G401 (cell line): ENCODE data around the gene CDH23. TPM values are rescaled to one million over a fixed set of nuclear protein-coding genes. Genes with fewer than 3 reads are reported as not detected.

Experiments used
- DNase-seq: peaks from one replicate; pipeline ENCODE4 v3.0.0-alpha.2; 2015; ENCODE audit warnings: low spot score
- in situ Hi-C: cut with HindIII; loops from 2 replicates; pipeline ENCODE4 v1.10.0; 2016; ENCODE audit warnings: low sequenced_read_pairs, mixed read lengths
- total RNA-seq: library from RNA; depleted of rRNA; stranded (reverse); fragments of >200 nt; shearing (Covaris generic); gene quantifications from 2 replicates; pipeline ENCODE4 v1.2.3, GENCODE V29; 2014

The CDH23 gene
- total RNA-seq, 1 experiment from 2014 or later = 5.9 TPM

DNA sequence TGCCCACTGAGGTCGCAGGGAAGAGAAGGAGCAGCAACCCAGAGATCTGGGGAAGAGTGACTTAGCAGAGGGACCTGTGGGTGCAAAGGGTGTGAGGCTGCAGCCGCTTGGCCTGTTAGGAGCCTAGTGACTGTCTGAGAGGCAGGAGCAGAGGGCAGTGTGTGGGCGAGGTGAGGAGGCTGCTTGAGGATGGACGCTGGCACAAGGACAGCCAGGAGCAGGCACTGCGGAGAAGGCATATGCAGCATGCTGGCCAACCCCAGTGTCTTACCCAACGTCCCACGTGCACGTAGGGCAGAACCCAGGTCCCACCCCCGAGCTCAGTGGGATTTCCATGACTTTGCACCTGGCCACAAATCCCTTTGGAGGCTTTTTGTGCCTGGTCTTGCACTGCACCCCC lies 268.7 kb downstream of the CDH23 start:
- peak; percentile 78 for DNase-seq
- in situ Hi-C loops = no loop called here

DNA sequence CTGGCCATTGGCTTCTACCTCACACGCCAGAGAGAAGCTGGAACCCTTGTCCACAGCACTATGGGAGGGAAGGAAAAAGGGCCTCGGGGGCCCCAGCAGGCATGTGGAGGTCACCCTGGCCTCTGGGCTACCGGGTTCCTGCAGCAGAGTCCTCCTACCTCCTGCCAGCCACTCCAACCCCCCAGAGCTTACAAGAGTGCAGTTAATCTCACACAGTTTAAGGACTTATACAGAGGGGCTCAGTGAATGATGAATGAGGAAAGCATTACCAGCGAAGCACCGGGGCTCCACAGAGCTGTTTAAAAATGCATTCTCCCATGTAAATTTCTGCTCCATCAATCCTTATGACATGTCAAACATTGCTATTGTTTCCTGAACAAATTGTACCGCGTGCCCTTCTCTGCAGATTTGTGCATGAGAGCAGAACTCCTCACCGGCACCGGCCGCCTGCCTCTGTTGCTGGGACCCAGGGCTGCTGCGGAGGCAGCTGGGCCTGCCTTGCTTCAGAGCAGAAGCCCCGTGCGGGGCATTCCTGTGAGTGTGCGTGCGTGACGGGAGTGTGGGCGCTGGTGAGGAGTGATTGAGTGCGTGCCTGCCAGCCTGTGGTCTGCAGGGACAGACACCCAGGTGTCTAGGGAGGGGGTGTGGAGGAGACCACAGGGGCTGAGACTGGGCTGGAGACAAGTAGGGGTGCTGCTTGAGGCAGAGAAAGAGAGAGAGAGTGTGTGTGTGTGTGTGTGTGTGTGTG lies 270.1 kb downstream of the CDH23 start:
- in situ Hi-C loops = no loop called here

DNA sequence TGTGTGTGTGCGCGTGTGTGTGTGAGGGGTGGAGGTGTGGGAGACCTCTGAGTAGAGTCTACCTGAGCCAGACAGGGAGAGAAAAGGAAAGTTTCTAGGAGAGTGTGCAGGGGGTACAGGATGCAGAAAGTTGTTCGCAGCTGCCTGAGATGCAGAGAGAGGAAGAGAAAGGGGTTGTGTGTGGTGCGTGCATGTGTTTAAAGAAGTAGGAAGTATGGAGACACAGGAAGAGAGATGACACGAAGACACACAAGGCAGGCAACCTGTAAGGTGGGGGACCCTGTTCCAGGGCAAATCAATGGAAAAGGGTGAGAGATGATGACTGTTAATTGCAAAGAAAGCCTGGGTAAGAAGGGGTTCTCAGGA lies 270.6 kb downstream of the CDH23 start:
- in situ Hi-C loops = no loop called here
- DNase-seq = no peak

More for the DNA sequence above, 270.1 kb downstream of the CDH23 start:
- DNase-seq = no peak

DNA sequence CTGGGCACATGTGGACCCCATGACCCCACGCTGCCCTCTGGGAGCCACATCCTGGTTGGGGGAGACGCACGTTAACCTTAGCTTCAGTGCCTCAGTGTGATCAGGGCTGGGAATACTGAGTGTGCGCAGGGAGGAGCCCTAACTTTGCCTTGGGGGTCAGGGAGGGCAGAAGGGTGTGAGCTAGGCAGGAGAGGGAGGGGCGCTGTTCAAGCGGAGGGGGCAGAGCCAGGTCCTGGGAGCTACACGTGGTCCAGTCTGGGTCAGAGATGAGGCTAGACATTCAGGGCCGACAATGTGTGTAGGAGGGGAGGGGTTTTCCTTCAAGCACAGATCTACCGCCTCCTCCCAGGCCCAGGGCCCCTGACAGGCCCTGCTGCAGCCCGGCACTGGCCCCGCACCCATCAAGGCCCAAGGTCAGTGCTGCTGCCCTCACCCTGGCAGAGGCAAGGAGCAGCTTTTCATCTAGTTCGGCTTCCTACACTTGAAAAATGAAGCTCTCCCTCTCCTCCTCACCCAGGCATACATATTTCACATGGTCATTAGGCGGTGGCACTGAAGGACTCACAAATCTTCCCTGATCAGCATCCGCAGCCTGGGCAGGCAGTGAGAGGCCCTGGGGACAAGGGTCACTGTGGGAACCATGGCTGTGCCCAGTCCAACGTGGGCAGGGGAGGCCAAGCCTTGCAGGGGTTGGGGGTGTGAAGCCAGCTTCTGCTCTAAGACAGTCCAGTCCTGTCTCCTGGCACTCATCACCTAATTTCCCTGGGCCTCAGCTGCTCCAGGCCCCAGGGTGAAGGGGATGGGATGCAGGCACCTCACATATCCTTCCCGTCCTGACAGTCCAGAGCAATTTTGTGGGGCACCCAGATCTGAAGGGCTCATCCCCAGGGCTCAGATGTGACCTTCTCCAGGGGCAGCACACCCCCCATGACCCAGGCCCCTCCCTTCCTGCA lies 275.6 kb downstream of the CDH23 start:
- no peak for DNase-seq
- in situ Hi-C loops = no loop called here

DNA sequence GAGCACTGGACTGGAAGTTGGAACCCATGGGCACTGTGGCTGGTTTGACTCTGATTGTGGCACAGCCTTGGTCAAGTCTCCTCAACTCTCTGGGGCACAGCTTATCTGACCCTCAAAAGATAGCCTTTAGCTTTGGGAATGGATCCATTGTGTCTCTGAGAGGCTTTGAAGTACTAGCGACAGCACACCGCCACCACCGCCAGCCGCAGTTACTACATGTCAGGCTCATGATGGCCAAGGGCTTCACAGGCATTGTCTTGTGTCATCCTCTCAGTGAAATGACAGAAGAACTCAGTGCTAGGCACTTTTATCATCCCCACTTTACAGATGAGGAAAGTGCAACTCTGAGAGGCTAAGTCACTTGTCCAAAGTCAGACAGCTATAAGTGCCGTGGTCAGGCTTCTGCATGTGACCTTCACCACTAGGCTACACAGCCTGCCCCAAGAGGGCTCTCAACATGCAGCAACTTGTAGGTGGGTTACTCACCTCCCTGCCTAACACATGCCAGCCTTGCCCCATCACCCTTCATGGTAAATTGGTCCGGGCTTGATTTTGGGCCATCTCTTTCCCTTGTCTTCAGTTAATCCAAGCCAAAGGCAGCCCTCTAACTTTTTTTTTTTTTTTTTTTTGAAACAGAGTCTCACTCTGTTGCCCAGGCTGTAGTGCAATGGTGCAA lies 278.7 kb downstream of the CDH23 start:
- in situ Hi-C loops = no loop called here
- no peak for DNase-seq

DNA sequence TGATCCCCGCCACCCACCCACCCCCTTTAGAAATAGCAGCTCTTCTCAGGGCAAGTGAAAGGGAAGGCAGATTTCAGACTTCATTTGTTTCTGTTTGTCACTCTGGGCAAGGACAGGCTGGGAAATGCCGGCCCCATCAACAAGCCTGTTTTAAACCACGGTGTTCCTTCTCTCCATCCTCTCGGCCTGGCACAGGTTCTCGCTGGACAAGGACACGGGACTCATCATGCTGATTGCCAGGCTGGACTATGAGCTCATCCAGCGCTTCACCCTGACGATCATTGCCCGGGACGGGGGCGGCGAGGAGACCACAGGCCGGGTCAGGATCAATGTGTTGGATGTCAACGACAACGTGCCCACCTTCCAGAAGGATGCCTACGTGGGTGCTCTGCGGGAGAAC lies 280.5 kb downstream of the CDH23 start:
- in situ Hi-C loops = no loop called here
- peak; percentile 75 for DNase-seq

DNA sequence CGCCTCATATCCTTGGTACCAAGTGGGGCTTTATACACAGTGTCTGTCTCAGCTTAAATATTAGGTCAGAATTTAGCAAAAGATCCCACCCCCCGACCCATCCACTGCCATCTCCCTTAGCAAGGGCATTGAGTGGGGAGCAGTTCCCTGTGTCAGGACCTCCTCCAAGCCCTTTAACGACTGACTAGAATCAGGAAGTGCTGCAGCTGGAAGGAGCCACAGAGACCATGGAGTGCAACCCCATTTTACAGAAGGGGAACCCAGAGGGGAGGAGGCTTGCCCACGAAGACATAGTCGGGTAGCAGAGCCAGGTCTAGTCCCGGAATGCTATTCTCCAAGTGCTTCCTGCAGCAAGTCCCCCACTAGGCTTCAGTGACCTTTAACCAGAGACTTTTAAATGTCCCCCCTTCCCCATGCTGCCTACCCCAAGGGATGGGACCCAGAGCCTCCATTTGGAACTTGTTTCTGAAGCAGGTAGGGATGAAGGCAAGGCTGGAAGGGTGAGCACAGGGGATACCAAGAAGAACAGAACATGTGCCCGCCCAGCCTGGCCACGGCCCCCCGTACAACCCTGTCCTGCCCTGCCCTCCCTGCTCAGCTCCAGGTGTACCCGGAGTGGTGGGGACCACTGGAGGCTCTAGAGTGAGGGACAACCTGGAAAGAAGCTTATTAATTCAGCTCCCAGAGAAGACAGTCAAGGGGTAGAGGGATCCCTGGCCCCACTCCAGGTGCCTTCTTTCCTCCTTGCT lies 281.5 kb downstream of the CDH23 start:
- no peak for DNase-seq
- in situ Hi-C loops = no loop called here

DNA sequence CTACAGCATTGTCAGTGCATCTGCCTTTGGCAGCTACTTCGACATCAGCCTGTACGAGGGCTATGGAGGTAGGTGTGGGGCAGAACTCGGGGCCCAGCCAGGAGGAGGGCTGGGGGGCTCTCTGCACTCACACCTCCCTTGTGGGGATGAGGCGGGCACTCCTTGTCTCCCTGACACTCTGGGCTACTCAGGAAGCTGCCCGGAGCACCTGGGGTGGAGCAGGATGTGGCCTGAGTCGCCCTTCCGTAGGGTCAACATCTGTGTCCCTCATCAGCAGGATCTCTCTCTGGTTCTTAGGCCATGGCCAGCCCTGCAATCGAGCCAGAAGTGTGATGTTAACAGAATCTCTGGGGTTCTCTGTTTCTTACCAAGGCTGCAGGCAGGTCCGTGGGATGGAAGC lies 282.7 kb downstream of the CDH23 start:
- in situ Hi-C loops = no loop called here

DNA sequence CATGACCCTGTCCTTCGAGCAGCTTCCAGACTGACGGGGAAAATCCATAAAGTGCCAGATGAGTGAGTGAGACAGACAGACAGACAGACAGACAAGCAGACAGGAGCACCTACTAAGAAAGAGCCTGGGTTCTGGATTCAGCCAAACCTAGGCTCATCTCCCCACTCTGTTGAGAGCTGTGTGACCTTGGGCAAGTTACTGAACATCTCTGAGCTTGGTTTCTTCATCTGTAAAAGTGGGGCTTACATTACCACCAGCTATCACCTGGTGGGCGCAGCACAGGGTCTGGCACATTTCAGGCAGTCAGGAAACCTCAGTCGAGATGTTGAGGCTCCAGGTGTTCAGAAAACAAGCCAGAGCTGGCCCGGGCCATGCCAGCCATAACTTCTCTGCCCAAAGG lies 285.3 kb downstream of the CDH23 start:
- in situ Hi-C loops = no loop called here
- DNase-seq = no peak

More for the DNA sequence above, 282.7 kb downstream of the CDH23 start:
- DNase-seq = no peak

DNA sequence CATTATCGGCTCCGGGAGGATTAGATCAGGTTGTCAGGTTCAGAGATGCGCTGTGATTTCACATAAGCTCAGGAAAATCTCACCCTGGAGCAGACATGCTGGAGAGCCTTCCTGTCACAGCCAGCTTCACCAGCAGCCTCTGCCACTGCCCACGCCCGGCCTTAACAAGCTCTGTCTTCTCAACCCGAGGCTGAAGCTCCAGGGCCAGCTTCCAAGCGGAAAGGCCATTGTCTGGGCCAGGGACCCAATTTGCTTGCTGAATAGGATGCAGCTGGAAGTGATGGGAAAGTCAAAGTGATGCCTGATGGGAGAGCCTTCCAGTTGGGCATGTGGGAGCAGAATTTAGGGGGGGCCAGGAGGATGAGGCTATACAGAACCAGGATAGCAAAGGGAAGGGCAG lies 286.6 kb downstream of the CDH23 start:
- in situ Hi-C loops = no loop called here
- DNase-seq = no peak

DNA sequence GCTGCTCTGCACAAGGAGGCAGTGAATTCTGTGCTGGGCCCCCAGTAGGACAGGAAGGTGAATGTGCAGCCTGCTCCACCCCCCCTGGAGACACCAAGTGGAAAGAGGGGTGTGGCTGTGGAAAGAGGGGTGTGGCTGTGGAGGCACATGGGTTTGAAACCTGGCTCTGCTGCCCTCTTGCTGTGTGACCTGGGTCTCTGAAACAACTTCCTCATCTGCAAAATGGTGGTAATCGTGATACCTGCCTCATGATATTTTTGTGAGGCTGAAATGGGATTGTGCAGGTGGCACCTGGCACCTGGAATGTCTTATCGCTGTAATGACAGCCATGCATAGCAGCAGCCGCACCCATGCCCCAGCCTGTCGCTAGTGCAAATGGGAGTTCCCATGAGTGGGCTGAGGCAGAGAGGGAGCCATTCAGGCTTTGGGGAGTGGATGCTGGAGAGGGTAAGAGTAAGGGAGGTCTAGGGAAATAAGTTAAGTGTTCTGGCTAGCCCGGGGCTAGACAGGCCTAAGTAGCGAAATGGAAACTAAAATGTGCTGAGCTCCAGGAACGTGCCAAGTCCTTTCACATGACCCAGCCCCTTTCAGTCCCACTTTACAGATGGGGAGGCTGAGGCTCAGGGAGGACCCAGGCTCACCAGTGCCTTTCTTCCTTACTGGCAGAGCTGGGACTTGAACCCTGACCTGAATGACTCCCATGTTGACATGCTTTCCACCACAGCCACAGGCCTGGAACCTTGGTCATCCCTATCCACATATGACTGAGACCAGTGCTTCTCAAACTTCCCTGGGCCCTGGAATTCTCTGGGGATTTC lies 287.8 kb downstream of the CDH23 start:
- DNase-seq = no peak
- in situ Hi-C loops = no loop called here

DNA sequence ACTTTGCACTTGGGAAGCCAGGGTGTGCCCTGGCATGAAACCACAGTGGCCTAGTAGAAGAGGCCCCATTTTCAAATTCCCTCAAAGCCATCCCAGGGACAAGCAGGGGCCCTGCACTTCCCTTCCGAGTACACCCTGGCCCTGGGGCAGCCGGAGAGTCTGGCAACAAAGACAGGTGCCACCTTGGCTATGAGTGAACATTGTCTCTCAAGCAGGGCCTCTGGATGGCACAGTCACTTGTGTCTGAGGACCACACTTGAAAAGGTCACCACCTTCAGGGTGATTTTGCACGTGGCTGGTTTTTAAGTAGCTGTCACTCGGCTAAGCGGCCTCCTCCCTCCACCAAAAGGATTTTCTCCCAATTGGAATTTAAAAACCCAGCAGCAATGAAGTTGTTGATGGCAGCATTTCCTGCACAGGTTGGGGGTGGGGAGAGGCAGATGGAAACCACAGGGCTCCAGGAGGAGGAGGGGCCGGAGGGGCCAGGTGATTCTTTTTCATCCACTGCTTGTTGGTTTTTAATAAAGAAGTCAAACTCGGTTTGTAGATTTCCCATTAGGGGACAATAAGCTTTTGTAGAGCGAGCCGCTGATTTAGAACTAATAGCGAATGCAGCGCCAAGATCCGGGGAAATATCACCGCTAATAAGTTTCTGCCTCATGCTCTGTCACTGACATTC lies 289.0 kb downstream of the CDH23 start:
- in situ Hi-C loops = no loop called here

DNA sequence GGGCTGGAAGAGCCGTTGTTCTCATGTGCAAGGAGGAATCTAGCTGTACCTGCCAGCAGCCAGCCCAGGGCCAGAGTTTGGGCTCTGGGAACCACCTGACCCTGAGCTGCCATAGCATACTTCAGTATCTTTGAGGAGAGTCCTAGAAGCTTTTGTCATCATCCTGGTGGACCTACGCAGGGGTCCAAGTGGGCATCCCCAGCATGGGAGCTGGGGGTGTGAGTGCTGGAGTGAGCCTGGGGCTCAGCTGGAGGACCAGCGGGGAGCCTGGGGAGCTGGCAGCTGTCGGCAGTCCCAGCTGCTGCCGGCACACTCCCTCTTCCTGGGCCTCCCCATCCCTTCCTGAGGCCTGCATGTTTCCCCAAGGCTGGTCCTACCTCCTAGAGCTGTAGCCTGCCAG lies 290.4 kb downstream of the CDH23 start:
- in situ Hi-C loops = no loop called here
- no peak for DNase-seq

More for the DNA sequence above, 289.0 kb downstream of the CDH23 start:
- peak; percentile 85 for DNase-seq

DNA sequence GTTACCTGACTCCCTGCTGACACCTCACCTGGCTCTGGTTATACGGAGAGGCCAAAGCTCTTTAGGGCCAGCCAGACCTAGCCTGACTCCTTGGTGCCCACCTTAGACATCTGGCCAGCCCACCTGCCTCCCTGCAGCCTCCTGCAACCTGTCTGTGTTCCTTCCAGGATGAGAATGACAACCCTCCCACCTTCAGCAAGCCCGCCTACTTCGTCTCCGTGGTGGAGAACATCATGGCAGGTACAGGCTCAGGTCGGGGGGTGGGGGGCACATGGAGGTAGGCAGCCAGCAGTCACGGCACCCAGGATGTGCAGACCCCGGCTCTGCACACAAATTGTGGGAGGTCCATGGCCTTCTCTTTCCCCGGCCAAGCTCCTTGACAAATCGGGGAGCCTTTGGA lies 290.8 kb downstream of the CDH23 start:
- in situ Hi-C loops = no loop called here
- DNase-seq = no peak

DNA sequence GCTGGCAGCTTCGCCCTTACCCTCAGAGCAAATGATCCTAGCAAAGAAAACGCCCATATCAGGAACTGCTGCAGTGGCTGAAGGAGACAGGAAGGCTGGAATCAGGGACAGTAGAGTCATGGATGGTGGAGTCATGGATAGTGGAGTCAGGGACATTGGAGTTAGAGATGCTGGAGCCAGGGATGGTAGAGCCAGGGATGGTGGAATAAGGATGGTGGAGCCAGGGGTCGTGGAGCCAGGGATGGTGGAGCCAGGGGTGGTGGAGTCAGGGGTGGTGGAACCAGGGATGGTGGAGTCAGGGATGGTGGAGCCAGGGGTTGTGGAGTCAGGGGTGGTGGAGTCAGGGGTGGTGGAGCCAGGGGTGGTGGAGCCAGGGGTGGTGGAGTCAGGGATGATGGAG lies 291.5 kb downstream of the CDH23 start:
- no peak for DNase-seq

DNA sequence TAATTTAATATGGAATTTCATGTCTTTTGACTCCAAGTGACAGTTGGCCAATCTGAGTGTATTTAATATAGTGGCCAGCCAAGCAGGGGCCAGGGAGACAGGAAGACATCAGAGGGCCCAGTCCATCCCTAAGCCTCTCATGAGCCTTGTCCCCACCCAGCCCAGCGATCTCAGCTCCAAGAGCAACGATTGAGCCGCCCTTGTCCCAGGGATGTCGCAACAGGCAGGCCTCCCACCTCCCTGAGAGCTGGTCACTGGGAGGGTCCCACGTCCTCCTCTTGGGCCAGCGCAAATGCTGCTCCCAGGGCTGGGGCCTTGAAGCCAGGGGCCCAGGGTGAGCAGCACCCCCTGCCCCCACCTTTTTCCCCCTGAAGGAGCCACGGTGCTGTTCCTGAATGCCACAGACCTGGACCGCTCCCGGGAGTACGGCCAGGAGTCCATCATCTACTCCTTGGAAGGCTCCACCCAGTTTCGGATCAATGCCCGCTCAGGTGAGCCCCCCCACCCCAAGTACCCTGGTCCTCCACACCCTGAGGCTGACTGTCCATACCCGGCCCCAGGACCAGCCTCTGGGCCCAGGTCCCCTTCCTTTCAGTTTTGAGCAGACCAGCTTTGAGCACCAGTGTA lies 293.5 kb downstream of the CDH23 start:
- DNase-seq = no peak
- in situ Hi-C loops = no loop called here

More for the DNA sequence above, 291.5 kb downstream of the CDH23 start:
- in situ Hi-C loops = no loop called here

DNA sequence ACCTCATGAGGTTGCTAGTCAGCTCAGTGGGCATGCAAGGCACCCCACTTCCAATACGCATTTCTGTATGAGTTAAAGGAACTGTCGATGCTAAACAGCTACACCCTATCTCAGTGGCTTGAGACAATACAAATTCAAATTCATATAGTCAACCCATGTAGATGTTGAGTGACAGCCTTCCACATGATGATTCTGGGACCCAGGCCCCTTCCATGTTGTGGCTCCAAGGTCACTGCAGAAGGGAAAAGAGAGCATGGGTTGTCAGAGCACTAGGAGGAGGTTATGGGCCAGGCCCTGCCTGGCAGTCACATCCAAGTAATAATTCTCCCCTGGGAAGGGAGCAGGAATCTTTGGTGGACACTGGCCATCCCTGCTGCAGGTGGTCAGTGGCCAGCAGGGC lies 294.7 kb downstream of the CDH23 start:
- in situ Hi-C loops = no loop called here
- DNase-seq = no peak
